ENCODE data around the gene MTOR.

DNA sequence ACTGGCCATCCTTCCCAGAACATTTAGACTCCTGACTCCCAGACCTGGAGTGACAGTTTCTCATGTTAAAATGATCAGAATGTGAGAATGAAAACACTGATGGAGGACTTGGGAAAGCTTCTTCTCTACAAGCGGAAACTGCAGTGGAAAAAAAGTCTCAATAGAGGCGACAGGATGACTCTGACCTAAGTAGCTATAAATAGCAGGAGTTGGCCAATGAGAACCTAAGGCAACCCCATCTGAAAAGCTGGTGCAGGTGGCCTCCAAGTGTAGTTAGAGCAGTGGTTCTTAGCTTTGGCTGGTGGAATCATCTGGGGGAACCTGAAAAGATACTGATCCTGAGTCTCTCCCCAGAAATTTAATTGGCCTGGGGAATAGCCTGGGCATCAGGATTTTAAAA, 118.4 kb downstream of the MTOR start:
- TF ChIP-seq CTCF (conservative IDR thresholded peaks at IDR 0.05 in 1 of 2, IDR thresholded peaks at IDR 0.05 in 1 of 2; ENCODE audit: extremely low read depth in 1 of 2, insufficient read depth in 1 of 2, low read depth in 1 of 2, low read length in 2 of 2), result no peak
- TF ChIP-seq EZH2 (IDR thresholded peaks at IDR 0.05; ENCODE audit: borderline replicate concordance, low read length), result no peak

All from mammary epithelial cell (primary cell).